Type B pancreatic cell (in vitro differentiated cells): ENCODE results near the gene MBD6. TPM values are rescaled to one million over a fixed set of nuclear protein-coding genes. Genes with fewer than 3 reads are reported as not detected.

Experiments
- DNase-seq: peaks from one replicate; pipeline ENCODE4 v3.0.0; 2021; ENCODE audit warnings: mixed read lengths; ENCODE audit not compliant: unreplicated experiment; ENCODE audit errors: extremely low spot score
- H3K27ac Mint-ChIP-seq: 2 replicates; pipeline ENCODE4 v1.8.0; 2021; ENCODE audit warnings: mild to moderate bottlenecking, mixed read lengths
- H3K27me3 Mint-ChIP-seq: 2 replicates; pipeline ENCODE4 v1.8.0; 2021; ENCODE audit warnings: mixed read lengths
- H3K36me3 Mint-ChIP-seq: 2 replicates; pipeline ENCODE4 v1.8.0; 2021; ENCODE audit warnings: mixed read lengths
- H3K4me1 Mint-ChIP-seq: one replicate; pipeline ENCODE4 v1.8.0; 2021; ENCODE audit warnings: mixed read lengths; ENCODE audit not compliant: unreplicated experiment
- H3K4me3 Mint-ChIP-seq: 2 replicates; pipeline ENCODE4 v1.8.0; 2021; ENCODE audit warnings: mild to moderate bottlenecking, mixed read lengths
- H3K9me3 Mint-ChIP-seq: 2 replicates; pipeline ENCODE4 v1.8.0; 2021; ENCODE audit warnings: mixed read lengths
- CTCF ChIP-seq: fragments of 200-600 bp; sonication (generic); conservative IDR thresholded peaks from 2 replicates; pipeline ENCODE4 v1.5.0; 2021; ENCODE audit warnings: antibody characterized with exemption, mild to moderate bottlenecking
- microRNA-seq: library from miRNA; unstranded; fragments of <30 nt; microRNA quantifications from one replicate; pipeline ENCODE4, GENCODE V29; 2020
- total RNA-seq: library from RNA; stranded (reverse); gene quantifications from 2 replicates; pipeline ENCODE4 v1.2.1, GENCODE V29; 2021; ENCODE audit warnings: low replicate concordance

Gene MBD6
- total RNA-seq, 1 donor from 2014 or later = 94.7 TPM

GRCh38 chr12:57576613-57577160 lies 54.1 kb downstream of the MBD6 start:
- H3K4me3 Mint-ChIP-seq = no peak overlapping the region
- no peak for TF ChIP-seq CTCF
- H3K27ac Mint-ChIP-seq = no peak overlapping the region
- DNase-seq = no peak
- H3K36me3 Mint-ChIP-seq = no peaks in the 10 kb centered on the region
- H3K9me3 Mint-ChIP-seq = no peaks in the 10 kb centered on the region
- peaks cover 10% of the 10 kb centered on the region for H3K27me3 Mint-ChIP-seq
- H3K4me1 Mint-ChIP-seq = no peaks in the 10 kb centered on the region

DNA sequence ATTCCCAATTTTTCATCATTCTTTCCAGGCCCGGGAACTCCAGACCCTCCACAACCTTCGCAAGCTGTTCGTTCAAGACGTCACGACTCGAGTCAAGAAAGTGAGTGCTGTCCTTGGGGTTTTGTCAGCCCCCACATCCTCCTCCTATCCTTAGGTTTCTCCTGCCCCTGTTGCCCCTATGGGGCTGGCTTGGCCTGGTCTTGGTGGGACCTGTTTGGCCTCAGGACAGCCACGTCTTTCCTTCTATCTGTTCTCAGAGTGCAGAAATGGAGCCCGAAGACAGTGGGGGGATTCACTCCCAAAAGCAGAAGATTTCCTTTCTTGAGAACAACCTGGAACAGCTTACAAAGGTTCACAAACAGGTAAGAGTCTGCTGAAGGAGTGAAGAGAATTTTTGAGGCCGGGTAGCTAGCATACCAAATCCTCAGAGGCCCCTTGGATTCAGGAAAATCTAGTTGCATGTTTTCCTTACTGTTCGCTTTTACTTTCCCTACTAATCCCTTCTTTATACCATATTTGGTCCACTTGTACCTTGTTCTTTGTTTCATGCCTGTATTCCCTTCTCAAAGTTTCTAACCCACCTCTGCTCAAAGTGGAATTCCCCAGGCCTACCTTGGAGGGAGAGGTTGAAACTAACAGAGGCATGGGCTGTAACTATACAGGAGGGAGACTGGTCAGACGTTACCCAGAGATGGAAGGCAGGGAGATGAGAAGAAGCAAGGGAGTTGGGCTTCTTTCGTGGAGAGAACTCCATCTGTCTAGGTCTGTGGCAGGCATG lies 55.5 kb downstream of the MBD6 start:
- DNase-seq = no peak
- no peak for TF ChIP-seq CTCF
- peaks cover under 1% of the 10 kb centered on the region for H3K4me1 Mint-ChIP-seq
- H3K36me3 Mint-ChIP-seq = no peaks in the 10 kb centered on the region
- no peak overlapping the region for H3K4me3 Mint-ChIP-seq
- H3K9me3 Mint-ChIP-seq = no peaks in the 10 kb centered on the region
- peaks cover 12% of the 10 kb centered on the region for H3K27me3 Mint-ChIP-seq
- no peak overlapping the region for H3K27ac Mint-ChIP-seq

DNA sequence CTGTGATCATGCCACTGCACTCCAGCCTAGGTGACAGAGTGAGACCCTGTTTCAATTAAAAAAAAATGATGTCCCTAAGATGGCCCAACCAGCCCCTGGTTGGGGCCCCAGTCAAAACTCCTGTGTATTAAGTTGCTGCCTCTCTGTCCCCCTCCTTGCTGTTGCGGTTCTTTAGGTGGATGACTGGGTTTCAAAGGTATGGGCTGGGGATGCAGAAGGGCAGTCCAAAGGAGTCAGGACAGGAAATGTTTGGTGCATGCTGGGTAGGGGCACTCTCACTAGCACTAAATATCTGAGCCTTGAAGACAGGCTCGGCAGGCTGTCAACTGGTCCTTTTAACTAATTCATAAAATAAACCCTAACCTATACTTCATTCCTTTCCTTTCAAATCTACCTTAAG lies 56.4 kb downstream of the MBD6 start:
- Mint-ChIP-seq H3K27me3 (peaks cover 18% of the 10 kb centered on the region), H3K9me3 (no peaks in the 10 kb centered on the region), H3K36me3 (no peaks in the 10 kb centered on the region), H3K27ac (no peak overlapping the region), H3K4me3 (no peak overlapping the region), H3K4me1 (peaks cover 4% of the 10 kb centered on the region)
- no peak for TF ChIP-seq CTCF
- no peak for DNase-seq

Small RNA genes lying within 50 kb of the gene (microRNA-seq; reads per million reads assigned to microRNA genes)
- gene MIR616 (not detected), gene MIR6758 (not detected)

Other genes starting within 250 kb of the MBD6 start
- gene R3HDM2, start 91.8 kb upstream of the MBD6 start, total RNA-seq = 49.1 and 59.0 TPM in 2 replicates
- not detected in 2 replicates for gene INHBC, start 88.0 kb upstream of the MBD6 start, total RNA-seq
- 0.27 and 0.29 TPM in 2 replicates for gene INHBE, start 67.5 kb upstream of the MBD6 start, total RNA-seq
- 3.5 and 22.7 TPM in 2 replicates for gene GLI1, start 63.0 kb upstream of the MBD6 start, total RNA-seq
- 0.52 and 1.8 TPM in 2 replicates for gene ARHGAP9, start 43.0 kb upstream of the MBD6 start, total RNA-seq
- 200 and 211 TPM in 2 replicates for gene MARS1, start 34.8 kb upstream of the MBD6 start, total RNA-seq
- 17.7 and 32.3 TPM in 2 replicates for gene DDIT3, start 2.3 kb upstream of the MBD6 start, total RNA-seq
- gene DCTN2, start 24.4 kb downstream of the MBD6 start, total RNA-seq = 119 and 126 TPM in 2 replicates
- gene KIF5A, start 27.2 kb downstream of the MBD6 start, total RNA-seq = 1.4 and 4.4 TPM in 2 replicates
- gene PIP4K2C, start 68.4 kb downstream of the MBD6 start, total RNA-seq = 27.6 and 35.6 TPM in 2 replicates
- gene DTX3, start 82.0 kb downstream of the MBD6 start, total RNA-seq = 21.5 and 65.5 TPM in 2 replicates
- gene ARHGEF25, start 88.6 kb downstream of the MBD6 start, total RNA-seq = 4.7 and 34.6 TPM in 2 replicates
- gene B4GALNT1, start 110.4 kb downstream of the MBD6 start, total RNA-seq = 0.64 and 5.9 TPM in 2 replicates
- gene OS9, start 171.3 kb downstream of the MBD6 start, total RNA-seq = 222 and 236 TPM in 2 replicates
- gene AGAP2, start 215.9 kb downstream of the MBD6 start, total RNA-seq = 0.33 and 4.1 TPM in 2 replicates
- 34.8 and 40.8 TPM in 2 replicates for gene TSPAN31, start 222.2 kb downstream of the MBD6 start, total RNA-seq
- gene CDK4, start 229.5 kb downstream of the MBD6 start, total RNA-seq = 124 and 193 TPM in 2 replicates
- gene MARCHF9, start 232.3 kb downstream of the MBD6 start, total RNA-seq = 15.0 and 20.1 TPM in 2 replicates
- gene CYP27B1, start 244.3 kb downstream of the MBD6 start, total RNA-seq = 1.4 and 2.2 TPM in 2 replicates
- gene METTL1, start 249.3 kb downstream of the MBD6 start, total RNA-seq = 29.3 and 31.1 TPM in 2 replicates
- gene EEF1AKMT3, start 249.8 kb downstream of the MBD6 start, total RNA-seq = 5.1 and 6.0 TPM in 2 replicates